HG03097 (cell line): Measurements from ENCODE around the gene ADGRA3.
"Not testable (repeated sequence)": the region's sequence is repeated elsewhere in the genome, so short reads cannot be mapped to it uniquely, and the experiment has no call there.

Experiments
- ATAC-seq: cut with Tn5 transposase; IDR thresholded peaks from one replicate; pipeline ENCODE4 v1.9.1; 2021; ENCODE audit not compliant: unreplicated experiment, low FRiP score

ADGRA3 gene

DNA sequence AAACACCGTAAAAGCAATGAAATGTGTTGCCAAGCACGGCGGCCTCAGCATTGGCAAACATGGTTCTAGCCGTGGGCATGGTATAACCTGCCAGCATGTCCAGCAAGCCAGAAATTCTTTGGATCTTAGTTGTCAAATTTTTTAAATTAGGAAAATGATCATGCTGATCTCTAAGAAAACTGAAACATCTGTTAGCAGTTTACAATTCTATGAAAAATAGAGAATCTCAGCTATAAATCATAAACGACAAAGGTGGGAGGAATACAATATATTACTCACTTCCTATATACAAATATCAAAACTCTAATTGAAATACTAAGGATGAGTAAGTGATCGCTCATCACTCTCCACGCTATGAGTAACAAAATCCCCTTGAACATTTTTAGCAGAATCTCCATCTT lies 130.3 kb downstream of the ADGRA3 start:
- no peak for ATAC-seq

DNA sequence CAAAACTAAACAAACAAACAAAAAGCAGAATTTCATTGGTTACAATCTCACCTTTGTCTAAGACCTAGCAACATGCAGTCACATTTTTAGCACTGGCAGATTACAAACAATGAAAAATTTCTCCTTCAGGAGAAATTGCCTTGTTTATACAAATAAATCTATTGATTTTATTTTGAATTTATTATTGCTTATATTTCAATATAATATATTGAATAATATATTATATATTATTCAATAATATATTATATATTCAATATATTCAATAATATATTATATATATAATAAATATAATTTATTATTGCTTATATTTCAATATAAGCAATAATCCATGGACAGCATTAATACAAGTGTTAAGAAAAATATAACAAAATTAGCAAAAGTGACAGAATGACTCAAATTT lies 131.7 kb downstream of the ADGRA3 start:
- no peak for ATAC-seq

- not testable (repeated sequence) for ATAC-seq
These were observed 133.7 kb downstream of the ADGRA3 start for GRCh38 chr4:22382216-22382615.

GRCh38 chr4:22372986-22373385 lies 142.9 kb downstream of the ADGRA3 start:
- ATAC-seq: no peak

DNA sequence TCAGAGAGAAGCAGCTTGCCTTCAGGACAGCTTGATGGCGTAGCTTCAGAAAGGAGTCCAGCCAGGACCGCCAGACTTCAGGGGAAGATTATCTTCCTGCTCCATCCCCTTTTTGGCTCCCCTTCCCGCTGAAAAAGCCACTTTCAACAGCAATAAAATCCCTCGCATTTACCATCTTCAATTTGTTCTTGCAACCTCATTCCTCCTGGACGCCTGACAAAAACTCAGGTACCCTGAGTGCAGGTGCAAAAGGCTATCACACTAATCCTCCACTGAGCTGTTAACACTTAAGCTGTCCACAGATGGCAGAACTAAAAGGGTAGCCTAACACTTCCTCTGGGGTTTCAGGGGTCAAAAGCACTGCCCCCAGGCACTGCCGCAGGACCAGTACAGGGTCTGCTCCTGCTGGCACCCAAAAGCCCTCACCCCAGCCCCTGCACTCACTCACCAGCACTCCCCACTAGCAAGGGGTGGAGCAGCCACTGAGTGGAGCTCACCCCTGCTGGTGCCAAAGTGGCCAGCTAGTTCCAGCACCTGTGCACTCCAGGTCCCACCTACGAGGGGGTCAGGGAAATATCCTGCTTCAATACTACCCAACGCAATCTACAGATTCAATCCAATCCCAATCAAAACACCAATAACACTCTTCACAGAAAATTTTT lies 145.8 kb downstream of the ADGRA3 start:
- ATAC-seq: no peak

- no peak for ATAC-seq
These were observed 152.1 kb downstream of the ADGRA3 start for GRCh38 chr4:22363787-22364186.

- no peak for ATAC-seq
These were observed 152.8 kb downstream of the ADGRA3 start for GRCh38 chr4:22363036-22363435.

- no peak for ATAC-seq
These were observed 158.8 kb downstream of the ADGRA3 start for GRCh38 chr4:22356987-22357596.

GRCh38 chr4:22348410-22348809 lies 167.5 kb downstream of the ADGRA3 start:
- no peak for ATAC-seq

DNA sequence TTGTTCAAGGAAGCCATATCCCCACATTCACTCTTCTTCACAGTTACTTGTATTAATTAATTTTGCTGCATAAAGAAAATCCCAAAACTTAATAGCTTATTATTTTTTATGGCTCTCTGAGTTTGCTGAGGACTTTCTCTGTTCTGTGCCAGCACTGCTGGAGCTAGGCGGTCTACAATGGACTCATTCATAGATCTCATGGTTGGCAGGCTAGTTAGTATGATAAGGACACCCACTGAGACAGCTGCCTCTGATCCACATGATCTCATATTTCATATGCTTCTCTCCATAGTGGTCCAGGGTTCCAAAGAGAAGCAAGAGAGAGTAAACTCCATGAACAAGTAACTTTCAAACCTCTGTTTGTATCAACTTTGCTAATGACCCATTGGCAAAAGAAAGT lies 170.2 kb downstream of the ADGRA3 start:
- no peak for ATAC-seq

DNA sequence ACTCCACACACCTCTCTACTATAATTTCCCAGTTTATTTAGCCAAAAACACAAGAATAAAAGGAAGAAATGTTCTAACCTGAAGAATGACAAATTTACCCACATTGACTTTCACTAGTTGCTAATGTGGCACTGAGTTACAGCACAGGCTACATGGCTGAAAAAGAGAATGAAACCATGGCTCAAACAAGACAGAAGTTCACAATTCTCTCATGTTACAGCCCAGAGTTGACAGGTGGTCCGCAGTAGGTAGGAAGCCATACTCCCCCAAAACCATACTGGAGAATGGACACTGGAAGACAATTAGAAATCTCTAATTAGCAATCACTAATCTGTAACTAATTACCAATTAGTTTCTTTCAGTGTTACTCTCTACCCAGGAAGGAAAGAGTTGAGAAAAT lies 170.8 kb downstream of the ADGRA3 start:
- ATAC-seq: no peak

DNA sequence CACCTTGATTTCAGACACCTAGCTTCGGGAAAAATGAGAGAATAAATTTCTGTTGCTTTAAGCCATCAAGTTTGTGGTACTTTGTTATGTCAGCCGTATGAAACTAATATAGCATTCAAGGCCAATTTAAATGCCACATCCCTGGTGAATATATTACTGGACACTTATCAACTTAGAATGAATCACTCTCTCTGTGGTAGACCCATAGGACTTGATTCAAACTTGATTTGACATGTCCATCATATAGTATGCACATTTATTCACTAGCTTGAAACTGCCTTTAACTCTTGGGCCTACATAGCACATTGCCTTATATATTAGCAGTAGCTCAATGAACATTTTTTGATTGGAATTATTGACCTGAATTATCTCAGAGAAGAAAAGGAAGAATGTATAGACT lies 172.3 kb downstream of the ADGRA3 start:
- ATAC-seq: no peak

DNA sequence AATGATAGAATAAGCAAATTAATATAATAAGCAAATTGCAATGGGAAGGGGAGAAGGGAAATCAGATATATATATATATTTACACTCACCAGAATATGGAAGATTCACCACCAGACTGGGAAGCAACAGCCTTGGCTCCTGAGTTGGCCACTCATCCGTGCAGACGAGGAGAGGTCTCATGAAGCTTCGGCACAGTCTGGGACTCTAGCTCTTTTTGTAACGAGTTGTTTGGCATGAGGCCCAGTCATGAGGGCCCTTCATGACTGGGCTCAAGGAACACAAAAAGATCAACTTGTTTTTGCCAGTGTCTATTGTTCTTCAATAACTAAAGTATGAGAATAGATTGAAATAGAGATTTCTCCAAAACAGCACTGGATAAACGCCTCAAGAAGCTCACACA lies 176.4 kb downstream of the ADGRA3 start:
- ATAC-seq: no peak

GRCh38 chr4:22338796-22339195 lies 177.1 kb downstream of the ADGRA3 start:
- no peak for ATAC-seq
